ENCODE measurements around the gene CCDC171.

- TF ChIP-seq EZH2 (IDR thresholded peaks at IDR 0.05; ENCODE audit: insufficient read depth, low read length) (no peak), CTCF (IDR thresholded peaks at IDR 0.05; ENCODE audit: insufficient read depth, low read depth, low read length) (no peak)
Observed at GRCh38 chr9:15782106-15782505, 229.3 kb downstream of the CCDC171 start.

All from astrocyte (in vitro differentiated cells and primary cell).